Thymus (tissue), 11 donors: ENCODE results near the gene SERTAD2. TPM values are rescaled to one million over a fixed set of nuclear protein-coding genes. Genes with fewer than 3 reads are reported as not detected.

Source experiments
- DNase-seq, 9 donors: peaks; one replicate each; pipeline ENCODE4 v3.0.0-alpha.2; 2013; ENCODE audit warnings: low spot score in 9 of 9, low read depth in 6 of 9, missing footprints in 1 of 9
- H3K27ac ChIP-seq, 2 donors: one replicate each; pipeline ENCODE4 v1.5.1; 2013; ENCODE audit warnings: control low read depth in 1 of 2, low read depth in 1 of 2, low read length in 1 of 2, mild to moderate bottlenecking in 1 of 2, moderate library complexity in 1 of 2
- H3K27me3 ChIP-seq, 2 donors: one replicate each; pipeline ENCODE4 v1.5.1; 2013; ENCODE audit warnings: low read length in 1 of 2; ENCODE audit not compliant: control insufficient read depth in 2 of 2, insufficient read depth in 1 of 2
- H3K36me3 ChIP-seq, 2 donors: one replicate each; pipeline ENCODE4 v1.5.1; 2013; ENCODE audit warnings: low read length in 1 of 2, mild to moderate bottlenecking in 1 of 2, moderate library complexity in 1 of 2; ENCODE audit not compliant: control insufficient read depth in 2 of 2, insufficient read depth in 2 of 2
- H3K4me1 ChIP-seq, 2 donors: one replicate each; pipeline ENCODE4 v1.5.1; 2013; ENCODE audit warnings: low read length in 2 of 2; ENCODE audit not compliant: control insufficient read depth in 2 of 2, insufficient read depth in 2 of 2
- H3K4me3 ChIP-seq, 2 donors: one replicate each; pipeline ENCODE4 v1.5.1; 2013; ENCODE audit warnings: low read length in 2 of 2, control low read depth in 1 of 2, mild to moderate bottlenecking in 1 of 2
- H3K9me3 ChIP-seq, 2 donors: one replicate each; pipeline ENCODE4 v1.5.1; 2013; ENCODE audit warnings: low read length in 1 of 2, mild to moderate bottlenecking in 1 of 2; ENCODE audit not compliant: control insufficient read depth in 2 of 2, insufficient read depth in 1 of 2
- WGBS: extraction: QIAGEN DNeasy Blood & Tissue Kit; methylation state at CpG from one replicate; pipeline ENCODE4 v1.1.7; 2013; 5-methylcytosine and 5-hydroxymethylcytosine counted together
- polyA plus RNA-seq: library from polyadenylated mRNA; stranded (reverse); fragments of 200-250 nt; gene quantifications from one replicate; pipeline ENCODE4 v1.2.3, GENCODE V29; 2013
- total RNA-seq: library from RNA; stranded (reverse); fragments of 120-200 nt; gene quantifications from one replicate; pipeline ENCODE4 v1.2.4, GENCODE V29; 2013
- donor health status: healthy.

Gene SERTAD2
- total and polyA plus RNA-seq, 2 donors = 13.3 to 37.6 TPM

- no peak for DNase-seq
- Histone ChIP-seq H3K27ac (no peak overlapping the region), H3K4me1 (peaks cover 4 to 17% of the 10 kb centered on the region in 2 donors), H3K9me3 (no peaks in the 10 kb centered on the region), H3K4me3 (no peak overlapping the region), H3K36me3 (no peaks in the 10 kb centered on the region), H3K27me3 (no peaks in the 10 kb centered on the region)
- WGBS = 94% methylated on average over 13 of the region's 13 CpGs
Measured at GRCh38 chr2:64622443-64623241, 31.1 kb downstream of the SERTAD2 start.

- no peaks in the 10 kb centered on the region for H3K36me3 ChIP-seq
- no peak for DNase-seq
- 96% methylated on average over 4 of the region's 4 CpGs for WGBS
- H3K4me3 ChIP-seq = no peak overlapping the region
- H3K27me3 ChIP-seq = no peaks in the 10 kb centered on the region
- H3K4me1 ChIP-seq = peaks cover 11 to 16% of the 10 kb centered on the region in 2 donors
- H3K27ac ChIP-seq = no peak overlapping the region
- no peaks in the 10 kb centered on the region for H3K9me3 ChIP-seq
Measured at GRCh38 chr2:64620661-64621060, 33.1 kb downstream of the SERTAD2 start.

GRCh38 chr2:64617631-64618151, 36.0 kb downstream of the SERTAD2 start:
- H3K4me1 ChIP-seq = peaks cover 11 to 16% of the 10 kb centered on the region in 2 donors
- H3K27ac ChIP-seq = no peak overlapping the region
- DNase-seq = peak in 1 of 9 donors; percentile 54
- H3K27me3 ChIP-seq = no peaks in the 10 kb centered on the region
- H3K36me3 ChIP-seq = no peaks in the 10 kb centered on the region
- 23% methylated on average over 6 of the region's 6 CpGs for WGBS
- no peak overlapping the region for H3K4me3 ChIP-seq
- no peaks in the 10 kb centered on the region for H3K9me3 ChIP-seq

GRCh38 chr2:64615844-64616536, 37.7 kb downstream of the SERTAD2 start:
- WGBS = 97% methylated on average over 7 of the region's 7 CpGs
- H3K4me1 ChIP-seq = peaks cover 11 to 16% of the 10 kb centered on the region in 2 donors
- H3K27ac ChIP-seq = no peak overlapping the region
- H3K36me3 ChIP-seq = no peaks in the 10 kb centered on the region
- H3K9me3 ChIP-seq = no peaks in the 10 kb centered on the region
- DNase-seq = no peak
- H3K4me3 ChIP-seq = no peak overlapping the region
- no peaks in the 10 kb centered on the region for H3K27me3 ChIP-seq

GRCh38 chr2:64615192-64615763, 38.4 kb downstream of the SERTAD2 start:
- H3K4me3 ChIP-seq = no peak overlapping the region
- H3K36me3 ChIP-seq = no peaks in the 10 kb centered on the region
- DNase-seq = no peak
- H3K9me3 ChIP-seq = no peaks in the 10 kb centered on the region
- no peak overlapping the region for H3K27ac ChIP-seq
- 97% methylated on average over 6 of the region's 6 CpGs for WGBS
- peaks cover 11 to 16% of the 10 kb centered on the region in 2 donors for H3K4me1 ChIP-seq
- H3K27me3 ChIP-seq = no peaks in the 10 kb centered on the region

GRCh38 chr2:64613276-64613675, 40.4 kb downstream of the SERTAD2 start:
- 79% methylated on average over 7 of the region's 7 CpGs for WGBS
- H3K27ac ChIP-seq = no peak overlapping the region
- peaks cover 0 to 4% of the 10 kb centered on the region in 2 donors for H3K27me3 ChIP-seq
- H3K9me3 ChIP-seq = no peaks in the 10 kb centered on the region
- H3K36me3 ChIP-seq = no peaks in the 10 kb centered on the region
- peaks cover 11 to 25% of the 10 kb centered on the region in 2 donors for H3K4me1 ChIP-seq
- no peak for DNase-seq
- no peak overlapping the region for H3K4me3 ChIP-seq

- H3K36me3 ChIP-seq = no peaks in the 10 kb centered on the region
- WGBS = 85% methylated on average over 5 of the region's 5 CpGs
Measured at GRCh38 chr2:64612575-64613195, 41.0 kb downstream of the SERTAD2 start.

GRCh38 chr2:64610316-64610855, 43.3 kb downstream of the SERTAD2 start:
- no peak for DNase-seq
- H3K4me1 ChIP-seq = peaks cover 10 to 36% of the 10 kb centered on the region in 2 donors
- 97% methylated on average over 6 of the region's 6 CpGs for WGBS
- H3K27ac ChIP-seq = no peak overlapping the region
- no peaks in the 10 kb centered on the region for H3K36me3 ChIP-seq
- no peak overlapping the region for H3K4me3 ChIP-seq
- no peaks in the 10 kb centered on the region for H3K9me3 ChIP-seq
- peaks cover 0 to 4% of the 10 kb centered on the region in 2 donors for H3K27me3 ChIP-seq

More at GRCh38 chr2:64612575-64613195, 41.0 kb downstream of the SERTAD2 start:
- Histone ChIP-seq H3K27me3 (peaks cover 0 to 4% of the 10 kb centered on the region in 2 donors), H3K27ac (no peak overlapping the region), H3K4me1 (peaks cover 11 to 25% of the 10 kb centered on the region in 2 donors), H3K4me3 (no peak overlapping the region), H3K9me3 (no peaks in the 10 kb centered on the region)
- no peak for DNase-seq
